Glutamatergic neuron (in vitro differentiated cells): ENCODE measurements around the gene PDC. TPM values are rescaled to one million over a fixed set of nuclear protein-coding genes. Genes with fewer than 3 reads are reported as not detected.

Experiments used
- DNase-seq: peaks from one replicate; pipeline ENCODE4 v3.0.0; 2022
- H3K27ac Mint-ChIP-seq: one replicate; pipeline ENCODE4 v1.8.0; 2020; ENCODE audit warnings: mild to moderate bottlenecking, mixed read lengths, inconsistent platforms; ENCODE audit not compliant: unreplicated experiment
- H3K27me3 Mint-ChIP-seq: one replicate; pipeline ENCODE4 v1.8.0; 2020; ENCODE audit warnings: mild to moderate bottlenecking, moderate library complexity, mixed read lengths, inconsistent platforms; ENCODE audit not compliant: unreplicated experiment
- H3K36me3 Mint-ChIP-seq: one replicate; pipeline ENCODE4 v1.8.0; 2020; ENCODE audit warnings: mild to moderate bottlenecking, mixed read lengths, inconsistent platforms; ENCODE audit not compliant: unreplicated experiment
- H3K4me1 Mint-ChIP-seq: one replicate; pipeline ENCODE4 v1.8.0; 2020; ENCODE audit warnings: mild to moderate bottlenecking, low read depth, mixed read lengths, inconsistent platforms; ENCODE audit not compliant: unreplicated experiment
- H3K4me3 Mint-ChIP-seq: one replicate; pipeline ENCODE4 v1.8.0; 2020; ENCODE audit warnings: mild to moderate bottlenecking, mixed read lengths, inconsistent platforms; ENCODE audit not compliant: unreplicated experiment
- H3K9me3 Mint-ChIP-seq: one replicate; pipeline ENCODE4 v1.8.0; 2020; ENCODE audit warnings: mild to moderate bottlenecking, moderate library complexity, mixed read lengths, inconsistent platforms; ENCODE audit not compliant: unreplicated experiment
- CTCF ChIP-seq: fragments of 200-600 bp; sonication (generic); IDR thresholded peaks from one replicate; pipeline ENCODE4 v1.5.0; 2021; ENCODE audit not compliant: partially characterized antibody, unreplicated experiment
- total RNA-seq: library from RNA; stranded (reverse); fragmentation: NEBNext Ultra II Directional; extraction: Animal tissue kit (Norgen Biotek cat#: 25700); gene quantifications from one replicate; pipeline ENCODE4 v1.2.1, GENCODE V29; 2021; ENCODE audit not compliant: unreplicated experiment

PDC gene
- total RNA-seq, 1 donor from 2014 or later = not detected

GRCh38 chr1:186440584-186440983 is 20.3 kb downstream of the PDC start:
- Mint-ChIP-seq H3K4me1 (no peaks in the 10 kb centered on the region), H3K9me3 (no peaks in the 10 kb centered on the region), H3K27ac (no peak overlapping the region), H3K4me3 (no peak overlapping the region), H3K27me3 (no peaks in the 10 kb centered on the region), H3K36me3 (no peaks in the 10 kb centered on the region)
- no peak for DNase-seq
- TF ChIP-seq CTCF = no peak

DNA sequence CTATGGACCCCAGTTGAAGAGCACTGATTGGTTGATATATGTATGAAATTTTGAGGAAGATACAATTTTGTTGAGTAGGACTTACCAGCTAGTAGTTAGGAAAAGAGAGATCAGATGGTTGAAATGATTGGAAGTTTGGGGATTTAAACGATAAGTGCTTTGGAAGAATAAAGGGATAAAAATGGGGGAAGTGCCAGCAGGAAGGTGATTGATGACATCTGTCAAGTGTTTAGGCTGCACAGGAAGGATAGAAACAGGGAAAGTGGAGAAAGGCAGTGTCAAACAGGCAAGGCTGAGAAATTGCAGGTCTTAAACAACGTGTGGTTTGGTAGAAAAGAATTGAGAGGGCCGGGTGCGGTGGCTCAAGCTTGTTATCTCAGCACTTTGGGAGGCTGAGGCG is 22.3 kb downstream of the PDC start:
- TF ChIP-seq CTCF = no peak
- Mint-ChIP-seq H3K9me3 (no peaks in the 10 kb centered on the region), H3K27ac (no peak overlapping the region)

GRCh38 chr1:186435336-186435735 is 25.6 kb downstream of the PDC start:
- Mint-ChIP-seq H3K4me1 (no peaks in the 10 kb centered on the region), H3K4me3 (no peak overlapping the region), H3K27ac (no peak overlapping the region), H3K9me3 (no peaks in the 10 kb centered on the region), H3K27me3 (no peaks in the 10 kb centered on the region), H3K36me3 (no peaks in the 10 kb centered on the region)
- no peak for TF ChIP-seq CTCF
- DNase-seq = no peak

More for the DNA sequence above, 22.3 kb downstream of the PDC start:
- Mint-ChIP-seq H3K27me3 (no peaks in the 10 kb centered on the region), H3K36me3 (no peaks in the 10 kb centered on the region), H3K4me1 (no peaks in the 10 kb centered on the region), H3K4me3 (no peak overlapping the region)
- no peak for DNase-seq

GRCh38 chr1:186429017-186429416 is 31.9 kb downstream of the PDC start:
- TF ChIP-seq CTCF = no peak
- Mint-ChIP-seq H3K27me3 (no peaks in the 10 kb centered on the region), H3K9me3 (no peaks in the 10 kb centered on the region), H3K4me1 (no peaks in the 10 kb centered on the region), H3K27ac (no peak overlapping the region), H3K4me3 (no peak overlapping the region), H3K36me3 (no peaks in the 10 kb centered on the region)
- no peak for DNase-seq

DNA sequence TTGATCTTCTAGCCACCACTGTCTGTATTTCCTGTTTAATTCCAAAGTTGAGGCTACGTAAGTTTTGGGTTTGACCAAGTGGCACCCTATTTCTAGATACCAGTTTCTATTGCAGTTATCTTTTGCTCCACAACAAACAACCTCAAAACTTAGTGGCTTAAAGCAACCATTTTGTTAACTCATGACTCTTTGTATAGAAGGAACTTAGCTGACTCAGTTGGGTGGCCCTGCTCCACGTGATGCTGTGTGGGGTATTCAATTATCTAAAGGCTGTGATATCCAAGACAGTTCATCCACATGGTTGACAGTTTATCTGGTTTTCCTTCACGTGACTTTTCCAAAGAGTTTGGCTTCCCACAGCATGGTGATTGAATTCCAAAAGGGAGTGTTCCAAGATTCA is 34.8 kb downstream of the PDC start:
- H3K27ac Mint-ChIP-seq = no peak overlapping the region
- no peak for TF ChIP-seq CTCF
- no peaks in the 10 kb centered on the region for H3K4me1 Mint-ChIP-seq
- H3K4me3 Mint-ChIP-seq = no peak overlapping the region
- DNase-seq = no peak
- H3K36me3 Mint-ChIP-seq = no peaks in the 10 kb centered on the region
- no peaks in the 10 kb centered on the region for H3K9me3 Mint-ChIP-seq
- no peaks in the 10 kb centered on the region for H3K27me3 Mint-ChIP-seq
